ENCODE results near the gene NF1. TPM values are rescaled to one million over a fixed set of nuclear protein-coding genes. Genes with fewer than 3 reads are reported as not detected.

The NF1 gene
- total RNA-seq, 1 donor from 2014 or later, result 33.2 TPM

DNA sequence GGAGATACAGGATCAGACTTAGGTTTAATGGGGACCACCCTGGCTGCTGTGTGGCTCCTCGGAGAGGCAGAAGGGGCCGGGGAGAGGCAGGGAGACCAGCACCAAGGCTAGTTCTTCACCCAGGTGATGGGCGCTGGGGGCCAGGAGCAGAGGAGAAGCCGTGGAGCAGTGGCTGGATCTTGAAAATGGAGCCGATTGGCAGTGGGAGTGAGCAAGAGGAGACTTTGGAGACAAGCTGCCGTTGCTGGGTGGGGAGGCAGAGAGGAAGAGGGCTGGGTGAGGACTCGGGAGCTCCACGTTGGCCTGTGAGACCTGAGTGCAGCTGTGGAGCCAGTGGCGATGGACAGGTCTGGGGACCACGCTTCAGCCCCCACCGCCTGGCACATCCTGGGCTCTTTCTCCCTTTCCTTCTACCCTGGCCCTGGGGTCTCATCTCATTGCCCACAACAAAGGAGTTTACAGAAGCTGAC is 305.7 kb downstream of the NF1 start:
- DNase-seq (ENCODE audit: low read depth), result no peak
- FAIRE-seq, result no peak
- no peaks in the 10 kb centered on the region for H3K27me3 ChIP-seq (ENCODE audit: control insufficient read depth, insufficient read depth, low read length)
- no peaks in the 10 kb centered on the region for H3K36me3 ChIP-seq (ENCODE audit: control insufficient read depth, insufficient read depth, low read length)
- TF ChIP-seq, protein P1, sequence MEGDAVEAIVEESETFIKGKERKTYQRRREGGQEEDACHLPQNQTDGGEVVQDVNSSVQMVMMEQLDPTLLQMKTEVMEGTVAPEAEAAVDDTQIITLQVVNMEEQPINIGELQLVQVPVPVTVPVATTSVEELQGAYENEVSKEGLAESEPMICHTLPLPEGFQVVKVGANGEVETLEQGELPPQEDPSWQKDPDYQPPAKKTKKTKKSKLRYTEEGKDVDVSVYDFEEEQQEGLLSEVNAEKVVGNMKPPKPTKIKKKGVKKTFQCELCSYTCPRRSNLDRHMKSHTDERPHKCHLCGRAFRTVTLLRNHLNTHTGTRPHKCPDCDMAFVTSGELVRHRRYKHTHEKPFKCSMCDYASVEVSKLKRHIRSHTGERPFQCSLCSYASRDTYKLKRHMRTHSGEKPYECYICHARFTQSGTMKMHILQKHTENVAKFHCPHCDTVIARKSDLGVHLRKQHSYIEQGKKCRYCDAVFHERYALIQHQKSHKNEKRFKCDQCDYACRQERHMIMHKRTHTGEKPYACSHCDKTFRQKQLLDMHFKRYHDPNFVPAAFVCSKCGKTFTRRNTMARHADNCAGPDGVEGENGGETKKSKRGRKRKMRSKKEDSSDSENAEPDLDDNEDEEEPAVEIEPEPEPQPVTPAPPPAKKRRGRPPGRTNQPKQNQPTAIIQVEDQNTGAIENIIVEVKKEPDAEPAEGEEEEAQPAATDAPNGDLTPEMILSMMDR (IDR thresholded peaks at IDR 0.05; ENCODE audit: insufficient read depth, low read length, severe bottlenecking), result no peak
- H3K4me3 ChIP-seq (ENCODE audit: low read depth, low read length), result no peak overlapping the region

DNA sequence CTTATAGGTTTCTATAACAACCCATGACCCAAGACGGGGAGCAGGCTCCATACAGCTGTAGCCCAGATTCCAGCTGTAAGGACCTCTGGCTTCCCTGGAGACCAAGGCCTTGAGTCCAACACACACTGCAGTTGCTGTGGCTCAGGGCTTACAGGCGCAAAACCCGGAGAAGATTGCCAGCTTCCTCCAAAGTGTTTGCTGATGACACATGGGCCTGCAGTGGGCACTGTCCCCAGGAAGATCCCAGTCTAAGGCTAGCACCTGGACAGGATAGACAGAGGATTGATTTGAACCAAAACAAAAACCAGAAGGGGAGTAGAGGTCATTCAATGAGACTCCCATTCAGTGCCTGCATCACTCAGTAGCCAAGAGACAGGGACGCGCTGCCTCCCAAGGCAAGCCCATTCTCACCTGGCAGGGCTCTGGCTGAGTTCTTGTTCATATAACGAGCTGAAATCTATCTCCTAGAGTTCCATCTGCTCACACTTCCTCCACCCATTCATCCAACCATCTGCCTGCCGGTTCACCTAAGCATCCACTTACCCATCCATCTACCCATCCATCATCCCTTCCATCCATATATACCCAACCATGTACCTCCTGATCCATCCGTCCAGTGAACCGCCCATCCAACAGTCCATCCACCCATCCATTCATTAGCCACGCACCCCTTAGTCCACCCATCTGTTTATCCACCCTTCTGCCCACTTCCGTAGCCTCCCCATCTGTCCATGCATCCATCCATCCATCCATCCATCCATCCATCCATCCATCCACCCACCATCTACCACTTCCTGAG is 306.9 kb downstream of the NF1 start:
- no peak for DNase-seq (ENCODE audit: low read depth)
- no peaks in the 10 kb centered on the region for H3K36me3 ChIP-seq (ENCODE audit: control insufficient read depth, insufficient read depth, low read length)
- TF ChIP-seq, protein P1 (IDR thresholded peaks at IDR 0.05; ENCODE audit: insufficient read depth, low read length, severe bottlenecking), result no peak
- peaks cover 2% of the 10 kb centered on the region for H3K27me3 ChIP-seq (ENCODE audit: control insufficient read depth, insufficient read depth, low read length)
- FAIRE-seq, result peak; percentile 75
- no peak overlapping the region for H3K4me3 ChIP-seq (ENCODE audit: low read depth, low read length)

DNA sequence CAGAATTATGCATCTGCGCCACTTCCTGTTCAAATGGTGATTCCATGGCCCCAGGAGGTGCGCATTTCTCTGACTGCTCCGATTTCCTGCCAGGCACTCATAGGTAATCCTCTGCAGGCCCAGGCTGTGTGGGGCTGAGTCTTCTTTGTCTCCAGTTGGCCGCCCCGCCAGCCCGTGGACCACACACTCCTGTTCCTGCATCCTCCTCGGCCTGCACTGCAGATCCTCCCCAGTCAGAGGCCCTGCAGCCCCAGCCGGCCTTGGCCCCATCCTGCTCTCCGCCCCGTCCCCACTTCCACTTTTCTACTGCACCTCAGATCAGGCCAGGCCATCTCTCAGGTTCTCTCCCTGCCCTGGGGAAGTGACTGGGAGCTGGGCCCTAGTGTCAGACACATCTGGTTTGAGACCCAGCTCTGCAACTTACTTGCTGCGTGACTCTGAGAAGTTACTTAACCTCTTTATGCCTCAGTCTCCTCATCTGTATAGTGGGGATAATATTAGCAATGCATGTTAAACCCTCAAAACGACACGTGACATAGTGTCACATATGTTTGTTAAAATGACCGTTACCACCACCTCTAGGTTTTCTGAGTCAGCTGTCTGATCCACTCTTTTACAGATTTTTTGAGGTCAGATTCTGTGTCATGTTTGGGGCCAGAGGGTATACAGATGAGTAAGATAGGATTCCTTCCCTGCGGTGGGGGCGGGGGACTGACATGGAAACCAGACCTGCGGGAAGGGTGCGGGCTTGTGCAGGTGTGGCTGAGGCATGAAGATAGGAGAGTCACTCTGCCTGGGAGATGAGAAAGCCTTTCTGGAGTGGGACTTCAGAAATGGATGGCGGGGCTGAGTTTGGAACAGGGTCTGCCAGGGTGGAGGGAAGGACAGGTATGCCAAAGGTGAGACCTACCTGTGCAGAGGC is 309.5 kb downstream of the NF1 start:
- Histone ChIP-seq H3K36me3 (ENCODE audit: control insufficient read depth, insufficient read depth, low read length) (no peaks in the 10 kb centered on the region), H3K27me3 (ENCODE audit: control insufficient read depth, insufficient read depth, low read length) (peaks cover 2% of the 10 kb centered on the region), H3K4me3 (ENCODE audit: low read depth, low read length) (no peak overlapping the region)
- TF ChIP-seq, protein P1 (IDR thresholded peaks at IDR 0.05; ENCODE audit: insufficient read depth, low read length, severe bottlenecking), result no peak
- DNase-seq (ENCODE audit: low read depth) (peak; percentile 20), FAIRE-seq (no peak)

DNA sequence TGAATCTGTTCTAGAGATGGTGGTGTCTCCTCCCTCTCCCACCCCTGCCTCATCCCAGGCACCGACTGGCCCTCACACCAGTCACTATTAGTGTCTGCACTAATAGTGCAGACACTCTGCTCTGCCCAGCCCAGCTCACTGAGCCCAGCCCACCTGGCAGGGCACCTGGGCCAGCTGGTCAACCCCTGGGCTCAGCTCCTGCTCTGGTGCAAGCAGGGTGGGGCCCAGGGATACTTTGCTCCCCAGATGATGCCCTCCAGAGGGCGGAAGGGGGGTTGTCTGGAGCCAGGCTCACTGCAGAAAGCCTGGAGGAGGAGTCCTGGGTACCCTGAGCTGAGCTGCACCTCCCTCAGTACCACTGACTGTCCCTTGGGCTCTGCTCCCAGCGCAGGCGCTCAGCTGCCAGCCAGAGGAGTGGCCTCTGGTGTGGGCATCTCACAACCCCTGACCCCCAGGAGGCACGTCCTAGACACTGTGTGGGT is 311.2 kb downstream of the NF1 start:
- H3K27me3 ChIP-seq (ENCODE audit: control insufficient read depth, insufficient read depth, low read length), result peaks cover 2% of the 10 kb centered on the region
- TF ChIP-seq, protein P1 (IDR thresholded peaks at IDR 0.05; ENCODE audit: insufficient read depth, low read length, severe bottlenecking), result no peak
- H3K4me3 ChIP-seq (ENCODE audit: low read depth, low read length), result no peak overlapping the region
- H3K36me3 ChIP-seq (ENCODE audit: control insufficient read depth, insufficient read depth, low read length), result no peaks in the 10 kb centered on the region
- FAIRE-seq (no peak), DNase-seq (ENCODE audit: low read depth) (no peak)

DNA sequence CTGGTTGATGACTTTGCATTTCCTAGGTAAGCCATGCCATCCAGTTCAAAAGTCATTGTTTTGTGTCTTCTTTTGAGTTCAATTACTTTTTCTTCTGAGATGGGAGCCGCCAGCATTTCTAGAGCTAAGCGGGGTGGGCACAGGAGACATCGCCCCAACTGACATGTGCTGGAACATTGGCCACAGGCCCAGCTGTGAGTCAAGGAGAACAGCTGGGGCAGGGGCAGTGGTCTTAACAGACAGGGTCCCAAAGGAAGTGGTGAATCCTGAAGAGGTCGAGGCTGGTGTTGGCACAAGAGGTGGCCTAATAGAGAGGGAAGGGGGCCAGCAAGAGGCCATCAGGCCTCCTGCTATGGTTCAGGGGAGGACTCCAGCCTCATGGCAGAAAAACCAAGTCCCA is 313.8 kb downstream of the NF1 start:
- TF ChIP-seq, protein P1 (IDR thresholded peaks at IDR 0.05; ENCODE audit: insufficient read depth, low read length, severe bottlenecking), result no peak
- FAIRE-seq, result no peak

More for the DNA sequence above, 313.8 kb downstream of the NF1 start:
- DNase-seq (ENCODE audit: low read depth), result no peak
- peaks cover 3% of the 10 kb centered on the region for H3K27me3 ChIP-seq (ENCODE audit: control insufficient read depth, insufficient read depth, low read length)
- no peak overlapping the region for H3K4me3 ChIP-seq (ENCODE audit: low read depth, low read length)
- no peaks in the 10 kb centered on the region for H3K36me3 ChIP-seq (ENCODE audit: control insufficient read depth, insufficient read depth, low read length)

Measured in bronchial epithelial cell (primary cell).